HCT116 (cell line): ENCODE results near the gene IFRD2. TPM values are rescaled to one million over a fixed set of nuclear protein-coding genes. Genes with fewer than 3 reads are reported as not detected.

Source experiments
- ATAC-seq: fragments of 200-7000 bp; cut with Tn5 transposase; 2 replicates; pipeline ENCODE4 v1.9.1; 2020; ENCODE audit warnings: mild to moderate bottlenecking, moderate library complexity
- BruUV-seq: library from RNA; stranded (reverse); fragments of 400-500 nt; replicated peaks from 2 replicates; lab custom pipeline; 2021; lab: Mats Ljungman, UMichigan
- CTCF ChIA-PET: fragments of 300-600 bp; sonication (Branson Sonifier 250); formaldehyde crosslinking; loops from one replicate; lab custom pipeline; 2021; ENCODE audit warnings: antibody characterized with exemption; lab: Charles Lee
- POLR2A ChIA-PET: fragments of 300-600, 350-600 bp; sonication (Branson Sonifier 250); formaldehyde crosslinking; loops from one replicate; lab custom pipeline; 2021; ENCODE audit warnings: antibody characterized with exemption; lab: Charles Lee
- RAD21 ChIA-PET, 2 experiments: fragments of 300-600 bp; sonication (Branson Sonifier 250); formaldehyde crosslinking; loops; one replicate each; lab custom pipeline; 2023; ENCODE audit warnings: low total read pairs in 2 of 2; ENCODE audit not compliant: uncharacterized antibody in 2 of 2, unreplicated experiment in 2 of 2, low non-redundant PET in 1 of 2; lab: Charles Lee
- DNase-seq: peaks from one replicate; pipeline ENCODE4 v3.0.0-alpha.2; 2010; ENCODE audit warnings: low read depth, low spot score
- H2AFZ ChIP-seq: fragments of 200-600 bp; shearing (Covaris generic), sonication (generic); 2 replicates; pipeline ENCODE4 v1.6.1; 2017; ENCODE audit warnings: low read depth, mixed run types, mixed read lengths, antibody characterized with exemption, low read length; ENCODE audit not compliant: poor library complexity, severe bottlenecking
- H3K27ac ChIP-seq: 2 replicates; pipeline ENCODE4 v1.5.1; 2012; ENCODE audit warnings: low read depth, low read length
- H3K27me3 ChIP-seq: fragments of 200-600 bp; sonication (generic); 2 replicates; pipeline ENCODE4 v1.6.1; 2016; ENCODE audit warnings: mixed run types, low read length, mixed read lengths; ENCODE audit not compliant: insufficient read depth
- H3K36me3 ChIP-seq, 2 experiments: fragments of 200-500 bp in 1 of 2; fragments of 200-600 bp in 1 of 2; sonication (Bioruptor generic) in 1 of 2; sonication (generic) in 1 of 2; 2 replicates each; pipeline versions ENCODE4 v1.5.1 to v1.6.1; 2014 to 2016; ENCODE audit warnings: low read length in 2 of 2, inconsistent platforms in 1 of 2, mixed read lengths in 1 of 2, mixed run types in 1 of 2; ENCODE audit not compliant: insufficient read depth in 2 of 2, control insufficient read depth in 1 of 2
- H3K4me1 ChIP-seq, 2 experiments: fragments of 200-600 bp in 1 of 2; sonication (generic) in 1 of 2; 2 replicates each; pipeline versions ENCODE4 v1.5.1 to v1.6.1; 2012 to 2017; ENCODE audit warnings: low read length in 2 of 2, inconsistent platforms in 1 of 2, mild to moderate bottlenecking in 1 of 2, mixed read lengths in 1 of 2, mixed run types in 1 of 2, moderate library complexity in 1 of 2; ENCODE audit not compliant: insufficient read depth in 2 of 2, control insufficient read depth in 1 of 2
- H3K4me2 ChIP-seq: fragments of 200-600 bp; sonication (generic); 2 replicates; pipeline ENCODE4 v1.6.1; 2017; ENCODE audit warnings: mixed run types, low read length, mixed read lengths
- H3K4me3 ChIP-seq, 2 experiments: fragments of 200-600 bp in 1 of 2; sonication (generic) in 1 of 2; replicated peaks in 1 of 2; 2 replicates each; pipeline ENCODE4 v1.5.1; 2011 to 2016; ENCODE audit warnings: low read length in 2 of 2, control low read depth in 1 of 2, low read depth in 1 of 2, mild to moderate bottlenecking in 1 of 2, mixed read lengths in 1 of 2, mixed run types in 1 of 2
- H3K79me2 ChIP-seq: fragments of 200-600 bp; sonication (generic); 2 replicates; pipeline ENCODE4 v1.6.1; 2017; ENCODE audit warnings: mild to moderate bottlenecking, mixed run types, low read length, moderate library complexity, mixed read lengths; ENCODE audit not compliant: insufficient read depth
- H3K9ac ChIP-seq: fragments of 200-600 bp; sonication (generic); 2 replicates; pipeline ENCODE4 v1.6.1; 2016; ENCODE audit warnings: low read length, mixed read lengths
- H3K9me2 ChIP-seq: fragments of 200-600 bp; sonication (generic), shearing (Covaris generic); 2 replicates; pipeline ENCODE4 v1.6.1; 2017; ENCODE audit warnings: mixed run types, mild to moderate bottlenecking, moderate library complexity; ENCODE audit not compliant: insufficient read depth
- H3K9me3 ChIP-seq, 2 experiments: fragments of 200-500 bp in 1 of 2; fragments of 200-600 bp in 1 of 2; sonication (Bioruptor generic) in 1 of 2; sonication (generic) in 1 of 2; 2 replicates each; pipeline ENCODE4 v1.6.1; 2014 to 2017; ENCODE audit warnings: low read length in 2 of 2, mixed read lengths in 2 of 2, inconsistent platforms in 1 of 2, low read depth in 1 of 2, mild to moderate bottlenecking in 1 of 2, mixed run types in 1 of 2, moderate library complexity in 1 of 2; ENCODE audit not compliant: control insufficient read depth in 1 of 2, insufficient read depth in 1 of 2
- H4K20me1 ChIP-seq: fragments of 200-600 bp; sonication (generic), shearing (Covaris generic); 2 replicates; pipeline ENCODE4 v1.6.1; 2017; ENCODE audit warnings: mixed run types, mild to moderate bottlenecking, moderate library complexity; ENCODE audit not compliant: insufficient read depth
- CBX3 ChIP-seq: IDR thresholded peaks from 2 replicates; pipeline ENCODE4 v1.6.1; 2012; ENCODE audit warnings: low read depth
- CEBPB ChIP-seq: IDR thresholded peaks from 2 replicates; pipeline ENCODE4 v1.6.1; 2012; ENCODE audit warnings: low read depth
- CTCF ChIP-seq, 3 experiments: fragments of 200-600 bp in 1 of 3; sonication (generic) in 1 of 3; IDR thresholded peaks in 2 of 3; conservative IDR thresholded peaks in 1 of 3; 2 replicates each; pipeline ENCODE4 v1.5.1; 2012 to 2017; ENCODE audit warnings: low read depth in 2 of 3, low read length in 2 of 3, antibody characterized with exemption in 1 of 3, borderline replicate concordance in 1 of 3, control low read depth in 1 of 3, mild to moderate bottlenecking in 1 of 3, mixed read lengths in 1 of 3, mixed run types in 1 of 3, moderate library complexity in 1 of 3; ENCODE audit not compliant: insufficient read depth in 1 of 3
- EGR1 ChIP-seq: IDR thresholded peaks from 2 replicates; pipeline ENCODE4 v1.6.1; 2012; ENCODE audit warnings: low read depth
- ELF1 ChIP-seq: IDR thresholded peaks from 2 replicates; pipeline ENCODE4 v1.6.1; 2012; ENCODE audit warnings: low read depth, borderline replicate concordance
- EZH2 ChIP-seq: fragments of 200-600 bp; sonication (generic); IDR thresholded peaks from 2 replicates; pipeline ENCODE4 v1.6.1; 2017; ENCODE audit warnings: antibody characterized with exemption, mixed run types
- EZH2phosphoT487 ChIP-seq: fragments of 200-600 bp; IDR thresholded peaks from 2 replicates; pipeline ENCODE4 v1.6.1; 2018; ENCODE audit warnings: antibody characterized with exemption, borderline replicate concordance
- FOSL1 ChIP-seq: IDR thresholded peaks from 2 replicates; pipeline ENCODE4 v1.6.1; 2012; ENCODE audit warnings: low read depth
- JUND ChIP-seq: IDR thresholded peaks from 2 replicates; pipeline ENCODE4 v1.6.1; 2012
- MAX ChIP-seq: IDR thresholded peaks from 2 replicates; pipeline ENCODE4 v1.6.1; 2012
- POLR2A ChIP-seq: IDR thresholded peaks from 2 replicates; pipeline ENCODE4 v1.7.0; 2011; ENCODE audit warnings: borderline replicate concordance; ENCODE audit not compliant: insufficient read depth, insufficient read length; ENCODE audit errors: extremely low read depth
- POLR2AphosphoS5 ChIP-seq: IDR thresholded peaks from 2 replicates; pipeline ENCODE4 v1.6.1; 2011; ENCODE audit warnings: mild to moderate bottlenecking, low read depth, low read length, moderate library complexity
- SIN3A ChIP-seq: IDR thresholded peaks from 2 replicates; pipeline ENCODE4 v1.6.1; 2012; ENCODE audit warnings: low read depth
- TCF7L2 ChIP-seq: IDR thresholded peaks from 2 replicates; pipeline ENCODE4 v1.7.0; 2011; ENCODE audit warnings: borderline replicate concordance, inconsistent platforms; ENCODE audit not compliant: insufficient read depth, insufficient read length; ENCODE audit errors: extremely low read depth
- ZBTB33 ChIP-seq: IDR thresholded peaks from 2 replicates; pipeline ENCODE4 v1.6.1; 2011; ENCODE audit warnings: mild to moderate bottlenecking, low read length, moderate library complexity; ENCODE audit not compliant: insufficient replicate concordance; ENCODE audit errors: extremely low read depth
- ZNF274 ChIP-seq: fragments of 200-500 bp; sonication (Bioruptor generic); IDR thresholded peaks from 2 replicates; pipeline ENCODE4 v1.6.1; 2014; ENCODE audit warnings: mild to moderate bottlenecking, low read depth, low read length, inconsistent platforms
- intact Hi-C: fragments of 100-400 bp; cut with micrococcal nuclease; formaldehyde crosslinking; loops from 2 replicates; pipeline ENCODE4 v1.10.0; 2022
- total RNA-seq: library from RNA; stranded (reverse); gene quantifications from one replicate; pipeline ENCODE4 v1.2.1, GENCODE V29; 2021; ENCODE audit not compliant: unreplicated experiment

IFRD2 gene
- total RNA-seq, 1 experiment from 2014 or later: 146 TPM

- peak; percentile 52 for ATAC-seq
- DNase-seq: peak; percentile 75
- Histone ChIP-seq H3K27me3 (no peaks in the 10 kb centered on the region), H3K4me2 (peak overlapping the region; percentile 8; the same call in 1 of the 2 replicates), H3K27ac (peak overlapping the region; percentile 93; the same call in 1 of the 2 replicates), H3K4me1 (peaks cover 30 to 58% of the 10 kb centered on the region in 2 experiments), H3K9me2 (no peaks in the 10 kb centered on the region), H3K9me3 (no peaks in the 10 kb centered on the region), H3K4me3 (no peak overlapping the region), H2AFZ (no peak overlapping the region), H3K36me3 (peaks cover 9 to 12% of the 10 kb centered on the region in 2 experiments; a peak in 2 of 4 replicates), H3K79me2 (peaks cover 42% of the 10 kb centered on the region), H3K9ac (no peak overlapping the region), H4K20me1 (no peaks in the 10 kb centered on the region)
- ChIA-PET POLR2A (interaction anchor here (0.6 to 1.0 kb wide), 2 partner anchors 13 kb away, joined by 3 to 6 read pairs; no protein-coding TSS in a partner anchor), CTCF (interaction anchor here (0.6 to 1.8 kb wide), 13 partner anchors 11 to 130 kb away, joined by 3 to 14 read pairs (median 4); partner anchors contain the start of genes HYAL1, IFRD2, LSMEM2 and RASSF1), RAD21 (interaction anchor here (0.8 to 1.5 kb wide), 2 partner anchors 21 to 25 kb away, joined by 3 to 4 read pairs; partner anchors contain the start of genes HYAL1 (in 1 of the 2), HYAL3 (in 1 of the 2) and NAA80 (in 1 of the 2))
- TF ChIP-seq ZNF274: no peak
- no peak for TF ChIP-seq EZH2
- no peak for TF ChIP-seq MAX
- no peak for TF ChIP-seq TCF7L2
- TF ChIP-seq CEBPB: no peak
- TF ChIP-seq POLR2A: no peak
- no peak for TF ChIP-seq JUND
- TF ChIP-seq POLR2AphosphoS5: peak; percentile 50
- TF ChIP-seq ELF1: no peak
- TF ChIP-seq EGR1: no peak
- TF ChIP-seq FOSL1: no peak
- TF ChIP-seq EZH2phosphoT487: no peak
- peak in 2 of 3 experiments; percentile 93 to 95; a peak in 4 of 6 replicates for TF ChIP-seq CTCF (IDR thresholded peaks at IDR 0.05 in 2 of 3, conservative IDR thresholded peaks at IDR 0.05 in 1 of 3; ENCODE audit: borderline replicate concordance in 1 of 3, insufficient read depth in 1 of 3, low read depth in 2 of 3, low read length in 2 of 3)
- TF ChIP-seq SIN3A: no peak
- TF ChIP-seq ZBTB33: no peak
- no peak for TF ChIP-seq CBX3
- intact Hi-C loops: loop anchor here (1.0 to 2.0 kb wide), 3 partner anchors 21 to 64 kb away; partner anchors contain the start of gene HYAL1
- BruUV-seq: no TSS peak
Measured at GRCh38 chr3:50324351-50325112, 32.3 kb upstream of the IFRD2 start.
